22Rv1 (cell line): Measurements from ENCODE around the gene KRT4.

Experiments used
- ZFX ChIP-seq: fragments of 450-650 bp; IDR thresholded peaks from 2 replicates; pipeline ENCODE4 v1.6.1; 2017; ENCODE audit warnings: antibody characterized with exemption, borderline replicate concordance
- TF ChIP-seq, protein P1 (sequence below): fragments of 450-650 bp; IDR thresholded peaks from 2 replicates; pipeline ENCODE4 v1.5.1; 2017; ENCODE audit warnings: mild to moderate bottlenecking

DNA sequence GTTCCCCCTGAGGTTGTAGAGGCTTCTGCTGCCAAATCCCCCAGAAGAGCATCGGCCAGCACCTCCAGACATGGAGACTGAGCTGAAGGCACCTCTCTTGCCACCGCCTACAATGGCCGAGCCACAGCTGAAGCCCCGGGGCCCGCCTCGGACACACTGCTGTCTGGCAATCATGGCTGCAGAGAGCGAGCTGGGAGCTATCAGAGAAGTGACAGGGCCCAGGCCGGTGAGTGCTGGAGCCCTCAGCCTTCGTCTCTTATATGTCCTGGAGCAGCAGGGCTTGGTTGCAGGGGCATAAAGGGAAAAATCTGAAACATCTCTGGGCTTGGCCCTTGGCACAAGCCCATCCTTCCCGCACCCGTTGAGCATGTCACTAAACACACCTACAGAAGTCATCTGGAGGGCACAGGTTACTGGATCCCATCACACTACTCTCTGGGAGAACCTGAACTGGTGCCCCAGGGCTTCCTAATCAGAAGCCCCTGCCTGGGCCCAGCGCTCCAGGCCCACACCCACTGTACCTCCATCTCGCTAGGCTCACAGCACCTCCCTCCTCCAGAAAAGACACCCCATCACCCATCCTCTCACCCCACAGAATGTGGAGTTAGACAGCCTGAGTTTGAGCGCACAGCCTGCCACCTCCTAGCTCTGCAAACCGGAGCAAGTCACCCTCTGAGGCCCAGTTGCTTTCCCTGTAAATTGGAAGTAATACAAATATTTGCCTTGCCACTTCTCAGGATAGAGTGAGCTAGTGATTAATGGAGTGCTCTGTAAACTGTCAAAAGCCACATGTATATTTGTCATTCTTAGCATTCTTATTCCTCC lies at the start of gene KRT4:
- TF ChIP-seq, protein P1, sequence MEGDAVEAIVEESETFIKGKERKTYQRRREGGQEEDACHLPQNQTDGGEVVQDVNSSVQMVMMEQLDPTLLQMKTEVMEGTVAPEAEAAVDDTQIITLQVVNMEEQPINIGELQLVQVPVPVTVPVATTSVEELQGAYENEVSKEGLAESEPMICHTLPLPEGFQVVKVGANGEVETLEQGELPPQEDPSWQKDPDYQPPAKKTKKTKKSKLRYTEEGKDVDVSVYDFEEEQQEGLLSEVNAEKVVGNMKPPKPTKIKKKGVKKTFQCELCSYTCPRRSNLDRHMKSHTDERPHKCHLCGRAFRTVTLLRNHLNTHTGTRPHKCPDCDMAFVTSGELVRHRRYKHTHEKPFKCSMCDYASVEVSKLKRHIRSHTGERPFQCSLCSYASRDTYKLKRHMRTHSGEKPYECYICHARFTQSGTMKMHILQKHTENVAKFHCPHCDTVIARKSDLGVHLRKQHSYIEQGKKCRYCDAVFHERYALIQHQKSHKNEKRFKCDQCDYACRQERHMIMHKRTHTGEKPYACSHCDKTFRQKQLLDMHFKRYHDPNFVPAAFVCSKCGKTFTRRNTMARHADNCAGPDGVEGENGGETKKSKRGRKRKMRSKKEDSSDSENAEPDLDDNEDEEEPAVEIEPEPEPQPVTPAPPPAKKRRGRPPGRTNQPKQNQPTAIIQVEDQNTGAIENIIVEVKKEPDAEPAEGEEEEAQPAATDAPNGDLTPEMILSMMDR, result no peak
- no peak for TF ChIP-seq ZFX
